HCT116 (cell line): ENCODE results near the gene PRKCH. TPM values are rescaled to one million over a fixed set of nuclear protein-coding genes. Genes with fewer than 3 reads are reported as not detected.

Experiments used
- ATAC-seq: fragments of 200-7000 bp; cut with Tn5 transposase; 2 replicates; pipeline ENCODE4 v1.9.1; 2020; ENCODE audit warnings: mild to moderate bottlenecking, moderate library complexity
- BruUV-seq: library from RNA; stranded (reverse); fragments of 400-500 nt; replicated peaks from 2 replicates; lab custom pipeline; 2021; lab: Mats Ljungman, UMichigan
- CTCF ChIA-PET: fragments of 300-600 bp; sonication (Branson Sonifier 250); formaldehyde crosslinking; loops from one replicate; lab custom pipeline; 2021; ENCODE audit warnings: antibody characterized with exemption; lab: Charles Lee
- POLR2A ChIA-PET: fragments of 300-600, 350-600 bp; sonication (Branson Sonifier 250); formaldehyde crosslinking; loops from one replicate; lab custom pipeline; 2021; ENCODE audit warnings: antibody characterized with exemption; lab: Charles Lee
- RAD21 ChIA-PET, 2 experiments: fragments of 300-600 bp; sonication (Branson Sonifier 250); formaldehyde crosslinking; loops; one replicate each; lab custom pipeline; 2023; ENCODE audit warnings: low total read pairs in 2 of 2; ENCODE audit not compliant: uncharacterized antibody in 2 of 2, unreplicated experiment in 2 of 2, low non-redundant PET in 1 of 2; lab: Charles Lee
- DNase-seq: peaks from one replicate; pipeline ENCODE4 v3.0.0-alpha.2; 2010; ENCODE audit warnings: low read depth, low spot score
- H2AFZ ChIP-seq: fragments of 200-600 bp; shearing (Covaris generic), sonication (generic); 2 replicates; pipeline ENCODE4 v1.6.1; 2017; ENCODE audit warnings: low read depth, mixed run types, mixed read lengths, antibody characterized with exemption, low read length; ENCODE audit not compliant: poor library complexity, severe bottlenecking
- H3K27ac ChIP-seq: 2 replicates; pipeline ENCODE4 v1.5.1; 2012; ENCODE audit warnings: low read depth, low read length
- H3K27me3 ChIP-seq: fragments of 200-600 bp; sonication (generic); 2 replicates; pipeline ENCODE4 v1.6.1; 2016; ENCODE audit warnings: mixed run types, low read length, mixed read lengths; ENCODE audit not compliant: insufficient read depth
- H3K36me3 ChIP-seq, 2 experiments: fragments of 200-500 bp in 1 of 2; fragments of 200-600 bp in 1 of 2; sonication (Bioruptor generic) in 1 of 2; sonication (generic) in 1 of 2; 2 replicates each; pipeline versions ENCODE4 v1.5.1 to v1.6.1; 2014 to 2016; ENCODE audit warnings: low read length in 2 of 2, inconsistent platforms in 1 of 2, mixed read lengths in 1 of 2, mixed run types in 1 of 2; ENCODE audit not compliant: insufficient read depth in 2 of 2, control insufficient read depth in 1 of 2
- H3K4me1 ChIP-seq, 2 experiments: fragments of 200-600 bp in 1 of 2; sonication (generic) in 1 of 2; 2 replicates each; pipeline versions ENCODE4 v1.5.1 to v1.6.1; 2012 to 2017; ENCODE audit warnings: low read length in 2 of 2, inconsistent platforms in 1 of 2, mild to moderate bottlenecking in 1 of 2, mixed read lengths in 1 of 2, mixed run types in 1 of 2, moderate library complexity in 1 of 2; ENCODE audit not compliant: insufficient read depth in 2 of 2, control insufficient read depth in 1 of 2
- H3K4me2 ChIP-seq: fragments of 200-600 bp; sonication (generic); 2 replicates; pipeline ENCODE4 v1.6.1; 2017; ENCODE audit warnings: mixed run types, low read length, mixed read lengths
- H3K4me3 ChIP-seq, 2 experiments: fragments of 200-600 bp in 1 of 2; sonication (generic) in 1 of 2; replicated peaks in 1 of 2; 2 replicates each; pipeline ENCODE4 v1.5.1; 2011 to 2016; ENCODE audit warnings: low read length in 2 of 2, control low read depth in 1 of 2, low read depth in 1 of 2, mild to moderate bottlenecking in 1 of 2, mixed read lengths in 1 of 2, mixed run types in 1 of 2
- H3K79me2 ChIP-seq: fragments of 200-600 bp; sonication (generic); 2 replicates; pipeline ENCODE4 v1.6.1; 2017; ENCODE audit warnings: mild to moderate bottlenecking, mixed run types, low read length, moderate library complexity, mixed read lengths; ENCODE audit not compliant: insufficient read depth
- H3K9ac ChIP-seq: fragments of 200-600 bp; sonication (generic); 2 replicates; pipeline ENCODE4 v1.6.1; 2016; ENCODE audit warnings: low read length, mixed read lengths
- H3K9me2 ChIP-seq: fragments of 200-600 bp; sonication (generic), shearing (Covaris generic); 2 replicates; pipeline ENCODE4 v1.6.1; 2017; ENCODE audit warnings: mixed run types, mild to moderate bottlenecking, moderate library complexity; ENCODE audit not compliant: insufficient read depth
- H3K9me3 ChIP-seq, 2 experiments: fragments of 200-500 bp in 1 of 2; fragments of 200-600 bp in 1 of 2; sonication (Bioruptor generic) in 1 of 2; sonication (generic) in 1 of 2; 2 replicates each; pipeline ENCODE4 v1.6.1; 2014 to 2017; ENCODE audit warnings: low read length in 2 of 2, mixed read lengths in 2 of 2, inconsistent platforms in 1 of 2, low read depth in 1 of 2, mild to moderate bottlenecking in 1 of 2, mixed run types in 1 of 2, moderate library complexity in 1 of 2; ENCODE audit not compliant: control insufficient read depth in 1 of 2, insufficient read depth in 1 of 2
- H4K20me1 ChIP-seq: fragments of 200-600 bp; sonication (generic), shearing (Covaris generic); 2 replicates; pipeline ENCODE4 v1.6.1; 2017; ENCODE audit warnings: mixed run types, mild to moderate bottlenecking, moderate library complexity; ENCODE audit not compliant: insufficient read depth
- ATF3 ChIP-seq: IDR thresholded peaks from 2 replicates; pipeline ENCODE4 v1.6.1; 2012
- CBX3 ChIP-seq: IDR thresholded peaks from 2 replicates; pipeline ENCODE4 v1.6.1; 2012; ENCODE audit warnings: low read depth
- CTCF ChIP-seq, 3 experiments: fragments of 200-600 bp in 1 of 3; sonication (generic) in 1 of 3; IDR thresholded peaks in 2 of 3; conservative IDR thresholded peaks in 1 of 3; 2 replicates each; pipeline ENCODE4 v1.5.1; 2012 to 2017; ENCODE audit warnings: low read depth in 2 of 3, low read length in 2 of 3, antibody characterized with exemption in 1 of 3, borderline replicate concordance in 1 of 3, control low read depth in 1 of 3, mild to moderate bottlenecking in 1 of 3, mixed read lengths in 1 of 3, mixed run types in 1 of 3, moderate library complexity in 1 of 3; ENCODE audit not compliant: insufficient read depth in 1 of 3
- EZH2phosphoT487 ChIP-seq: fragments of 200-600 bp; IDR thresholded peaks from 2 replicates; pipeline ENCODE4 v1.6.1; 2018; ENCODE audit warnings: antibody characterized with exemption, borderline replicate concordance
- JUND ChIP-seq: IDR thresholded peaks from 2 replicates; pipeline ENCODE4 v1.6.1; 2012
- POLR2AphosphoS5 ChIP-seq: IDR thresholded peaks from 2 replicates; pipeline ENCODE4 v1.6.1; 2011; ENCODE audit warnings: mild to moderate bottlenecking, low read depth, low read length, moderate library complexity
- SP1 ChIP-seq: IDR thresholded peaks from 2 replicates; pipeline ENCODE4 v1.6.1; 2012; ENCODE audit warnings: low read depth
- TCF7L2 ChIP-seq: IDR thresholded peaks from 2 replicates; pipeline ENCODE4 v1.7.0; 2011; ENCODE audit warnings: borderline replicate concordance, inconsistent platforms; ENCODE audit not compliant: insufficient read depth, insufficient read length; ENCODE audit errors: extremely low read depth
- YY1 ChIP-seq: IDR thresholded peaks from 2 replicates; pipeline ENCODE4 v1.6.1; 2011; ENCODE audit warnings: low read length, low read depth, moderate library complexity, mild to moderate bottlenecking; ENCODE audit not compliant: insufficient replicate concordance; ENCODE audit errors: extremely low read depth
- ZFX ChIP-seq: fragments of 450-650 bp; IDR thresholded peaks from 2 replicates; pipeline ENCODE4 v1.6.1; 2017
- intact Hi-C: fragments of 100-400 bp; cut with micrococcal nuclease; formaldehyde crosslinking; loops from 2 replicates; pipeline ENCODE4 v1.10.0; 2022
- total RNA-seq: library from RNA; stranded (reverse); gene quantifications from one replicate; pipeline ENCODE4 v1.2.1, GENCODE V29; 2021; ENCODE audit not compliant: unreplicated experiment

The PRKCH gene
- total RNA-seq, 1 experiment from 2014 or later, result 16.6 TPM

DNA sequence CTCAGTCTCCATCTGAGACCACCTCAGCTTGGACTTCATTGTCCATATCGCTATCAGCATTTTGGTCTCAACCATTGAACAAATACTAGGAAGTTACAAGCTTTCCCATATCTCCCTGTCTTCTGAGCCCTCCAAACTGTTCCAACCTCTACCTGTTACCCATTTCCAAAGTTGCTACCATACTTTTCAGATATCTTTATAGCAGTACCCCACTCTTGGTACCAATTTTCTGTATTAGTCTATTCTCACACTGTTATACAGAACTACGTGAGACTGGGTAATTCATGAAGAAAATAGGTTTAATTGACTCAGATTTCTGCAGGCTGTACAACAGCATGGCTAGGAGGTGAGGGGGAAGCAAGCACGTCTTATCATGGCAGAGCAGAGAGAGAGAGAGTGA lies 53.8 kb downstream of the PRKCH start:
- DNase-seq, result no peak
- H3K36me3 ChIP-seq, result no peaks in the 10 kb centered on the region
- POLR2A ChIA-PET, result no interaction called here
- peaks cover 12 to 13% of the 10 kb centered on the region in 2 experiments; a peak in 2 of 4 replicates for H3K9me3 ChIP-seq
- no peak overlapping the region for H2AFZ ChIP-seq
- intact Hi-C loops, result no loop called here
- H3K27ac ChIP-seq, result no peak overlapping the region
- CTCF ChIA-PET, result no interaction called here
- H3K9me2 ChIP-seq, result no peaks in the 10 kb centered on the region
- no peak for ATAC-seq
- H3K4me3 ChIP-seq, result no peak overlapping the region
- no peaks in the 10 kb centered on the region for H4K20me1 ChIP-seq
- H3K79me2 ChIP-seq, result no peaks in the 10 kb centered on the region
- no peak overlapping the region for H3K9ac ChIP-seq
- no peaks in the 10 kb centered on the region for H3K27me3 ChIP-seq
- no peak for TF ChIP-seq CBX3
- TF ChIP-seq SP1, result no peak
- no peak for TF ChIP-seq YY1
- TF ChIP-seq ZFX, result no peak
- no peak for TF ChIP-seq EZH2phosphoT487
- TF ChIP-seq ATF3, result no peak
- no peak for TF ChIP-seq JUND
- no peak for TF ChIP-seq TCF7L2
- TF ChIP-seq CTCF (IDR thresholded peaks at IDR 0.05 in 2 of 3, conservative IDR thresholded peaks at IDR 0.05 in 1 of 3; ENCODE audit: borderline replicate concordance in 1 of 3, insufficient read depth in 1 of 3, low read depth in 2 of 3, low read length in 2 of 3), result no peak
- TF ChIP-seq POLR2AphosphoS5, result no peak
- TF ChIP-seq, all 23 proteins: peak for 0
- 0 out of 4 replicates have a peak, but pooled peaks cover 0 to 2% of the 10 kb centered on the region in 2 experiments for H3K4me1 ChIP-seq
- no peak overlapping the region for H3K4me2 ChIP-seq
- RAD21 ChIA-PET, result no interaction called here
- BruUV-seq, result no TSS peak
